Activated T-cell treated with anti-CD3 and anti-CD28 coated beads for 24 hours (primary cell): Measurements from ENCODE around the gene BBX.

Experiments used
- DNase-seq: peaks from one replicate; pipeline ENCODE4 v3.0.0-alpha.2; 2020; ENCODE audit warnings: low read depth

BBX gene

DNA sequence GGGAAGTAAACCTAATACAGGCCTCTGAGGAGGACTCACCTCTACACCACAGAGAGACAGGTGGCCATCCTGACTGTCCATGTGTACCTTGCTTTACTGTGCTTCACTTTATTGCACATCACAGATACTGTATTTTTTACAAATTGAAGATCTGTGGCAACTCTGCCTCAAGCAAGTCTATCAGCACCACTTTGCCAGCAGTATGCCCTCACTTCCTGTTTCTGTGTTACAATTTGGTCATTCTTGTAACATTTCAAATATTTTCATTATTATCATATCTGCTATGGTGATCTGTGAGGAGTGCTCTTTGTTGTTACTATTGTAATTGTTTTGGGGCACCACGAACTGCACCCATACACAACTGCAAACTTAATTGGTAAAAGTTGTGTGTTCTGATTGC is 78.0 kb downstream of the BBX start:
- no peak for DNase-seq

DNA sequence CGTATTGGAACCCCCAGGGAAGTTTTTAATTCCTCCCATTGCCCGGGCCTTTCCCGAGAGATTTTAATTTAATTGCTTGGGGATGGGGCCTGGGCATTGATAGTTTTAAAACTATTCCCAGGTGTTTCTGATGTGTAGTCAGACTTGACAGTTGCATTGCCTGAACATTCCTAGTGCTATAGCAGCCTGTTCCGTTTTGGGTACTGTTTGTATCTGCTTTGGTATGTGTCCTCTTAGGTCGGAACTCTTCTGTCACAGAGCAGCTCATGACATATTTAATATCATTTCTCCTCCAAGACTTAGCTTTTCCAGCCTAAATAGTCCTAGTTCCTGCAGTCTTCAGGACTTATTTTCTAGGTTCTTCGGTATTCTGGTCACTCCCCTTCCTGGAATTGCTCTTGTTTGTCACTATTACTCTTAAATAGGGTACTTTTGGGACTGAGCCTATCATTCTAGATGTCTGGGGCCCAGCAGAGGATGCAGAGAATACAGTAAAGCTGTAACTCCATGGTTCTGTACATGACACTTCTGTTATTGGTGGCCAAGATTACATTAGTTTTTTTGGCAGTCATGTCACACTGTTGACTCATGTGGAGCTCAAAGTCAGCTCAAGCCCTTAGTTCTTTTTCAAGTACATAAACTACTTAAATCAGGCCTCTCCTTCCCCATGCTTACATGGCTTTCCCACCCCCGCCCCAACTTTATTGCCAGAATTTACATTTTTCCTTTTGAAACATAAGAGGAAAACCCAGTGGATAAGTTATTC is 81.5 kb downstream of the BBX start:
- no peak for DNase-seq

DNA sequence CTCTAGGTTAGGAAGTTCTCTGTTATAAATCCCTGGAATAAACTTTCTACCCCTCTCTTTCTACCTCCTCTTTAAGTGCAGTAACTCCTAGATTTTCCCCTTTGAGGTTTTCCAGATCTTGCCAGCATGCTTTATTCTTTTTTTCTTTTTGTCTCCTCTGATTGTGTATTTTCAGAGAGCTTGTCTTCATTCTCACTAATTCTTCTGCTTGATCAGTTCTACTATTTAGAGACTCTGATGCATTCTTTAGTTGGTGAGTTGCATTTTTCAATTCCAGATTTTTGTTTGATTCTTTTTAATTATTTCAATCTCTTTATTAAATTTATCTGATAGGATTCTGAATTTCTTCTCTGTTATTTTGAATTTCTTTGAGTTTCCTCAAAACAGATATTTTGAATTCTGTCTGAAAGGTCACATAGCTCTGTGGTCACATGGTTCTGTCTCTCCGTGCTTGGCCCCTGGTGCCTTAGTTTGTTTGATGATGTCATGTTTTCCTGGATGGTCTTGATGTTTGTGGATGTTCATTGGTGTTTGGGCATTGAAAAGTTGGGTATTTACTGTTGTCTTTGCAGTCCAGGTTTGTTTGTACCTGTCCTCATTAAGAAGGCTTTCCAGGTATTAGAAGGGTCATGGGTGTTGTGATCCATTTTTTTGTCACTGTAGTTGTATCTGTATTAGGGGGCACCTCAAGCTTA is 89.2 kb downstream of the BBX start:
- DNase-seq: no peak

- no peak for DNase-seq
These were observed 89.9 kb downstream of the BBX start for GRCh38 chr3:107612664-107613084.

DNA sequence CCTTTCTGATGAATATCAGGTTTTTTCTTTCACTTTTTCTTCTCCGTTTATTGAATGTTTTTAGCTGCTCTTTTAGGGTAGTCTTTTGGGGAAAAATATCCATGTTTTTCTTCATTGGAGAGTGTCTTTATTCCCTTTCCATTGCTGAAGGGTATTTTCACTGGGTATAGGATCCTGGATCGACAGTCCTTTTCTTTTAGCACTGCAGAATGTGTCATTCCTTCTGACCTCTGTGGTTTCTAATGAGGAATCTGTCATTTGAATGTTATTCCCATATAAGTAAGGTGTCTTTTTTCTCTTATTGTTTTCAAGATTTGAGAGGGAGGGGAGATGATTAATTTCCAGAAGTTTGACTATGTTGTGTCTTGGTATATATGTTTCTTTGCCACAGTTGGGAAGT is 96.8 kb downstream of the BBX start:
- no peak for DNase-seq

DNA sequence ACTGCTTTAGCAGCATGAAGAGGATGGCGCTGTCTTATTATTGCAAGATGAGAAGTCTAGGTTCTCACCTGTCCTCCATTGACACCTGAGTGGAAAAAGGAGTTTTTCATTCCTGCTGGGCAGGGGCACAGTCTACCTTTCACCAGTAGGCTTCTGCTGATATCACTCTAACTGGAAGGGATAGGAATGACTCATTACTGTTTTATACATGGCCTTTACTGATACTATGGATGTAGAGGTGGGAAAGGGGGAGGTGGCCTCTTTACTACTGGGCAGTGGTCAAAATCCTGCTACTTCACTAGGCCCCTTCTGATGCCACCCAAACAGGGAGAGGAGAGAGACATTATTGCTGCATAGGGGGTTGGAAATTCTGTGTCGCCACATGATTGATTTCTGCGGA is 97.8 kb downstream of the BBX start:
- DNase-seq: no peak

GRCh38 chr3:107621465-107621864 is 98.7 kb downstream of the BBX start:
- no peak for DNase-seq

DNA sequence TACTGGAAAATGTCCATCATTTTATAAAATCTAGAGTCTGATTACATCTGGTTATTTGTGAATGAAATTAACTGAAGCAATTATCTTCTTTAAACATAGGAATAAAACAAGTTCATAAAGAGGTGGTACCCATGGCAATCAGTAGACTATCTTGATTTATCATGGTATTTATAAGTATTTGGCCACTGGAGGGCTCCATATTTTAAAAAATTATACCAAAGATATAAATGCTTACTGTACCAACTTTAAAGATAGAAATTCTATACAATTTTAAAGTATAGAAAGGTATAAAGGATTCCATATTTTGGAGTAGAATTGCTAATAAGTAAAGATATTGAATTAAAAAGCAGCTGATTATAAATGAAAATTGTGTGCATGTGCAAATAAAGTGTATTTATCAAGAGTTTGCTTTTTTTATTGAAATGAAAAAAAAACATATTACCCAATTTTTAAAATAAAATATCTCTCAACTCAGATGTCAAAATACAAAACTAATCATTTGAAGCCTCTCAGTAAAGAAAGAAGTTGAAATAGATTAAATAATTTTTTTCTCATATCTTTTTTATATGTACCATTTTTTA is 105.3 kb downstream of the BBX start:
- DNase-seq: no peak

GRCh38 chr3:107629566-107629965 is 106.8 kb downstream of the BBX start:
- no peak for DNase-seq

DNA sequence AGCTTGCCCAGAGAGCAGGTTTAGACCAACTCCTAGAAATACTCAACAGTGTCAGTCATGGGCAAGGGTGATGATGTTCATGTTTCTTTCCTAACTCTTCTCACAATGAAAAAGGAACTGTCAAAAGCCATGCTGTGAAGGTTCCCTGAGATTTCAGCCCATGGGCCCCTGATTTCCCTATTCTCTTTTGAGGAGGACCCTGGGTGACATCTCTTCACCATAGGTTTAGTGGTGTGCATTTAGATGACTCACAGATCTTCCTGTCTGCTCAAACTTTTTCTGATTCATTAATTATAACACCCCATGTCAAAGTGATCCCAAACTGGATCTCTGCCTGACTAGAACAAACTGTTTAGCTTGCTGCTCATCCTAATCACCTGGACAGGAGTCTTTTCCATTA is 108.0 kb downstream of the BBX start:
- DNase-seq: no peak

- DNase-seq: no peak
These were observed 109.8 kb downstream of the BBX start for GRCh38 chr3:107632576-107632975.

GRCh38 chr3:107633327-107634098 is 110.8 kb downstream of the BBX start:
- no peak for DNase-seq

GRCh38 chr3:107634099-107634489 is 111.3 kb downstream of the BBX start:
- DNase-seq: no peak

- no peak for DNase-seq
These were observed 114.8 kb downstream of the BBX start for GRCh38 chr3:107637416-107638183.

- no peak for DNase-seq
These were observed 119.0 kb downstream of the BBX start for GRCh38 chr3:107641572-107642307.

DNA sequence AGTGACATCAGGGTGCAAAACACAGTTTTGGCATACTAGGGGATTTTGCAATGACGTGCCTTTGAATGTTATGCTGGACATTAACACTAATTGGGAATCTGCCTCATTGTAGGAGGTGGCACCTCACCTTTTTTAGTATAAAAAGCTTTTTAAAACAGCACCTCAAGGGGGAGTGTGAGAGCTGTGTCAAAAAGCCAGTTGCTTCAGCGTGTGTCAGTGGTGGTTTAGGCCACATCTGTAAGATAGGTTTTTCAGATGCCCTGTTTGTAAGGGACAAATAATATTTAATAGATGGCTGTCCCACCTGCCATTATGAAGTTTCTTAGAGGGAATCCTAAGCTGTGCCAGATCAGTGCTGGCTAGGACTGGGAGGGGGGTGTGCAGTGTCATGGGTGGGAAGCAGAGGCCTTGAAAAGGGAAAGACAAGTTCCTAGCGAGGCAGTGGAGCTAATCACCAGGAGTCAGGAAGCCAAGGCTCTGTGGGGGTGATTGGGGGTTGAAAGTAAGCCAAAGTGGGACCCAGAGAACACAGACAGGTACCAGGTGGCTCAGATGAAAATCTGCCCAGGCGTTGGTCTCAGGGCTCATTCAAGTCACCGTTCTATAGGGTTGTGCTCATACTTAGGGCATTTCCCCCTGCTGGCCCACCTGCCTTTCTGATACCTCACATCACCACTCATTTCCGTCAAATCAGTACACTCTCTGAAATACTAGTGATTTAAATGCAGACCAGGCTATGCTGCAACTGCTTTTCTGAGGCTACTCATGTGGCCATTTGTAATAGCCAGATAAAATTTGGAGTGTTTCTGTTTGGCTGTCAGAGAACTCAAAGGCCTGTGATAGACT is 120.5 kb downstream of the BBX start:
- DNase-seq: no peak

DNA sequence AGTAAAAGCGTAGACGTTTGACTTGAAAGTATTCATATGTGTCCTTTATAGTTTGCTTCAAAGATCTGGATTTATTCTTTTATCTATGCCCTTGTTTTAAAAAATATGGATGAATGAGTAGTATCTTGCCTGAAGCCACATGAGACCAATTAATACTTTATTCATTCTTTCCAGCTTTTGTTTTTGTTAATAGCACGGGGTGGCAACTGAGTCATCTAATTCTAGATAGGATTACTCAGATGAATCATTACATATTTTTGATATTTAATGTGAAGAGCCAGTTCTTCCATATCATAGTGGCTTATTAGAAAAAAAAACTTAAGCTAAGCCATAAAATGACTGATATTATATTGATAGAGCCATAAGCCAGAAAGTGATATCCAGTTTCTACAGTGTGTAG is 121.9 kb downstream of the BBX start:
- no peak for DNase-seq

- DNase-seq: no peak
These were observed 128.0 kb downstream of the BBX start for GRCh38 chr3:107650788-107651187.

DNA sequence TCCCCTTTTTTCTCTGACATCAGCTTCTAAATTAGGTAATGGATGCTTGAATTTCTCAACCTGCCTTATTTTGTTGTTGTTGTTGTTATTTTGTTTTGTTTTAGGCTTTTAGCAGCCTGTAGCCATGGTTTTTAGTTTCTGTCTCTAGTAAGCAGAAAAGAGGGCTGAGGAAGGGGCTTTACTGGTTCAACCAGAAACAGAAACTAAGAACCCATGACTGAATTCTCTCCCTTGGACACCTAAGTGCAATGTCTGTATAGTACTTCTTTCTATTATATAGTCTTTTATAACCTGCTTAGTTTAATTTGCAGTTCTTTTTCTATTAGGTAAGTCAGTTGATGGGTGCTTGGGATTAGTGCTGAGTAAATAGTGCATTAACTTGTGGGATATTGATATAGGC is 129.0 kb downstream of the BBX start:
- no peak for DNase-seq

- DNase-seq: no peak
These were observed 131.5 kb downstream of the BBX start for GRCh38 chr3:107654218-107654617.
